NCI-H345 treated with DMSO at 0.1 percent for 48 hours (cell line): Measurements from ENCODE around the gene ZG16.

Experiments used
- DNase-seq: peaks from one replicate; lab custom pipeline; 2025; ENCODE audit not compliant: unreplicated experiment; lab: John Stamatoyannopoulos, UW

Gene ZG16

DNA sequence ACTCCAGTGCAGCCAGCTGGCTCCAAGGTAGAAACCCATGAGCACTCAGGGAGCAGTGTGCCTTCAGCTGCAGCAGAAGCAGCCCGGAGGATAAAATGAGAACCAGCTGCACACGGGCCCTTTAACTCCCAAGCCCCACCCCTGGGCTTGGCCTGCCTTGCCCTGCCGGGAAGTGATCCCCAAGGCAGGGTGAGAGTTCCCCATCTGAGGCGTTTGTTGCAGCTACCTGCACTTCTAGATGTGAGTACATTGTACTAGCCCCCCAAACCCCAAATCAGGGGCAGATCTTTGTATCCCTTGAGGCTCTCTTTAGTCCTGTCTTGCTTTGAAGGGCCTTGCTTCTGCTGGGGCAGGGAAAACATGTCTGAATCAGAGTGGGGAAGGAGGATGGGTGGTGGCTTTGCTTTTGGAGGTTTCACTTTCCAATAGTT lies 42.2 kb downstream of the ZG16 start, which contains the start of gene MVP:
Gene MVP, plus strand, starts transcription at position 192 of the 431 bp plus-strand sequence. CDS start 10,088 bp downstream, outside the sequence.
- DNase-seq: peak; percentile 51

- no peak for DNase-seq
Observed at GRCh38 chr16:29820730-29821642, 42.9 kb downstream of the ZG16 start.

DNA sequence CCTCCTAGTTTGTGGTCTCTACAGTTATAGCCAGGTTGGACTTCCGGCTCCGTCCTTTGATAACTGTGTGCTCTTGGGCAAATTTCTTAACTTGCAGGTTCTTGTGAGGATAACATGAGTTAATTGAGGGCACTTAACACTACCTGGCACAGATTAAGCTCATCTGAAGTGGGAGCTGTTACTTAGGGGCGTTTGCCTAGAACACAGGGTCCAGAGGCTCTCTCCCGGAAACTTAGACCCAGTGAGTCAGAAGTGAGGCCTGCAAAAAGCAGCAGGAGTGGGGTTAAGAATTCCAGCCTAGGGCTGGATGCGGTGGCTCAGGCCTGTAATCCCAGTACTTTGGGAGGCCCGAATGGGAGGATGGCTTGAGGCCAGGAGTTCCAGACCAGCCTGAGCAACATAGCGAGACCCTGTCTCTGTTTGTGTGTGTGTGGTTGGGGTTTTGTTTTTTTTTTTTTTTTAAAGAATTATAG lies 43.6 kb downstream of the ZG16 start:
- no peak for DNase-seq

DNA sequence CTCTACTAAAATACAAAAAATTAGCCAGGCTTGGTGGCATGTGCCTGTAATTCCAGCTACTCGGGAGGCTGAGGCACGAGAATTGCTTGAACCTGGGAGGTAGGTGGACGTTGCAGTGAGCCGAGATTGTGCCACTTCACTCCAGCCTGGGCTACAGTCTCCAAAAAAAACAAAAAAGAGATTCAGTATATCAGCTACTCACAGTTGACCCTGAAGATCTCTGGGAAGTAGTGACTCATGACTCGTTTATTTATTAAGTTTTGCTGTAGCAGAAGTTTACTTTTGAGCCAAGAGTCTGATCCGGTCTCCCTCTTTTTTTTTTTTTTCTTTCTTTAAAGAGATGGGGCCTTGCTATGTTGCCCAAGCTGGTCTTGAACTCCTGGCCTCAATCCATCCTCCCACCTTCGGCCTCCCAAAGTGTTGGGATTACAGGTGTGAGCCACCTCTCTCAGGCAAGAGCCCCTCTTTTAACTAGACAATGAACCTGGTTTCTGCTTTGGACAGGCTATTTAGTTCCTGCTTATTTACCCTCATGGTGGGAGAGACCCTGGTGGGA lies 46.6 kb downstream of the ZG16 start:
- DNase-seq: no peak

DNA sequence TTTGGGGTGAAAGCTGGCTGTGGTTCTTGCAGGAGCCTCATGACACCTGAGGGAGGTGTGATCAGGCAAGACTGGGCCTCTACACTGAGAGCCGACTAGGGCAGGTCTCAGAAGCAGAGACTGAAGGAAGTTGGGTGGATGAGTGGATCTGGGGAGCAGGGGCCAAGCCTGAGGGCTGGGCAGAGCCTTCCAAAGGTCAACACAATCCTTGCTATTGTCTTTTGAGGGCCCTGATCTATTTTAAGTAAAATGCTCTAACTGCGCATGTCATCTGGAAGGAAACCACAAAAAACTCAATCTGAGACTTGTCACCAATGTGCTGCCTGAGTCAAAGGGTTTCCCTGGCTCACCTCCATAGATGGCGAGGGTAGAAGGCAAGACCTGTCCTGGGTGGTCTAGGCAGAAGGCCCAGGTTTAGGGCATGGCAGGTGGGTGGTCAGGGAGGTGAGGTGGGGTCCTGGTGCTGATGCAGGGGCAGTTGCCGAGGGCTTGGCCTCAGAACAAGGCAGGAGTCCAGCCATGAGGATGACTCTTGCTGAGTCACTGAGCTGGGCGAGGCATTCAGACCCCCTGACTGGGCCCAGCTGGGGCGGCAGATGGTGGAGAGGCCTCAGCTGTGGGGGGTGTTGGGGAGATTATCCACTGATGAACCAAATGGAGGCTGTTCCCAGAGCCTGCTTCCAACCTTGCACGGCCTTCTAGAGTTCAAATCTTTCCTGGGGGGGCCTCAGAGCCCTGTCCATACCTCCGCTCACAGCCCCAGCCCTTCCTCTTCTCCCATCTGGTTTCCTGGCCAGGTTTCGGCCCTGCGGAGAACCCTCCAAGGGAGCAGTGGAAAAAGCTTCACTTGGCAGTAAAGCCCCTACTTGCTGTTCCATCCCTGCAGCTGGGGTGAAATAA lies 47.3 kb downstream of the ZG16 start:
- no peak for DNase-seq

- no peak for DNase-seq
Observed at GRCh38 chr16:29826342-29826695, 48.3 kb downstream of the ZG16 start.

GRCh38 chr16:29830774-29831173 lies 52.7 kb downstream of the ZG16 start:
- DNase-seq: no peak

GRCh38 chr16:29831490-29831889 lies 53.4 kb downstream of the ZG16 start:
- no peak for DNase-seq
